CD4-positive, alpha-beta T cell treated with Interleukin-10 for 1 hour (primary cell): ENCODE measurements around the gene RYR3.
"Not testable (repeated sequence)": the region's sequence is repeated elsewhere in the genome, so short reads cannot be mapped to it uniquely, and the experiment has no call there.

Experiments used
- DNase-seq: peaks from one replicate; pipeline ENCODE4 v3.0.0-alpha.2; 2020

Gene RYR3

GRCh38 chr15:33526532-33526931 is 215.8 kb downstream of the RYR3 start:
- DNase-seq, result no peak

DNA sequence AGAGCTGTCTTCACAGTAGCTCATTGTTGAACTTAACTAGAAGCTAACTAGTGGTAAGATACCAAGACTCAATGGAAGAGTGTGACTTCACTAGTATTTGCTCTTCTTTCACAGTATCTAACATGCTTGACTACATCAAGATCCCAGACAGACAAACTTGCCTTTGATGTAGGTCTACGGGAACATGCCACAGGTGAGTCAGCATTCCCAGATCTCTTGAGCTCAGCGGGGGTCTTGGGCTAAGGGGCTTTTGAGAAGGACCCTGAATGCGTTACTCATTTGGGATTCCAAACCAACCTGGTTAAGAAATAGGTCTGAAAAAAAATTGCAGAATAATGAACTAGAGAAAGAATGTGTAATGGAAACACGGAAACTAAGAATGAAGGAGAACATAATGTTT is 222.4 kb downstream of the RYR3 start:
- DNase-seq, result no peak

GRCh38 chr15:33534642-33535041 is 223.9 kb downstream of the RYR3 start:
- no peak for DNase-seq

GRCh38 chr15:33535135-33535534 is 224.4 kb downstream of the RYR3 start:
- no peak for DNase-seq

GRCh38 chr15:33539825-33540573 is 229.2 kb downstream of the RYR3 start:
- no peak for DNase-seq

DNA sequence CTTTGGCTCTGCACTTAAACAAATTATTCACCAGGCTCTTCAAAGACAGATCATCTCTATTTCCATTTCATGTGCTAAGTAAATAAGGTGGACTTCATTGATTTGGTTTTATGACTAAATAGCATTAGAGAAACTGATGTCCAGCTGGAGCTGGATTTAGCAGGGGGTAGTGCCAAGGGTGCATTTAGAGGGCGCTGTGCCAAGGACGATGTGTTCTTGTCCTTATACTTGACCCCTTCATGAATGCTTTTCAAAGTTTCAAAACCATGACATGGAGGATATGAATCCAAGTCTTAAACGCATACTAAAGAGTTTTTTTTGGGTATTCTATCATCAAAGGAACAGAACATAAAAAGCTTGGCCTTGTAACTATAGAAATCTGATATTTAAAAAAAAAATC is 233.2 kb downstream of the RYR3 start:
- DNase-seq, result no peak

GRCh38 chr15:33545866-33546265 is 235.1 kb downstream of the RYR3 start:
- no peak for DNase-seq

DNA sequence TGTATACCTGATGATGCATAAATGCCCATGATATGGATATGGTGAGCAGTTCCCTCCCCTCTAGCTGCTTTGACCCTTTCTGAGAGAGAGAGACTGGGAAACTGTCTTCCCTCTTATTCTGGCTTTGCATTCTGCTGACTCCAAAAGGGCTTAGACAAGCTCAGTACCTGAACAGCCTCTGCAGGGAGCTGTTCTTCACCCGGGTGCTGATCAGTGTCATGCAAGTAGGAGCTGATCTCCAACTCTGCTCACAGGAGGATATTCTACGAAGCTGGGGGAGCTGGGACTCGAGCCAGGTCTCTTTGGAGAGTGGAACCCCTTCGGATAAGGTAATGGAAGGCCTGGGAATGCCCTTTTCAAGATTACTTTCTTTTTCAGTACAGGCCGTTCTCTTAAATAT is 237.1 kb downstream of the RYR3 start:
- DNase-seq, result peak; percentile 1

- DNase-seq, result no peak
These were observed 241.1 kb downstream of the RYR3 start for GRCh38 chr15:33551860-33552259.

DNA sequence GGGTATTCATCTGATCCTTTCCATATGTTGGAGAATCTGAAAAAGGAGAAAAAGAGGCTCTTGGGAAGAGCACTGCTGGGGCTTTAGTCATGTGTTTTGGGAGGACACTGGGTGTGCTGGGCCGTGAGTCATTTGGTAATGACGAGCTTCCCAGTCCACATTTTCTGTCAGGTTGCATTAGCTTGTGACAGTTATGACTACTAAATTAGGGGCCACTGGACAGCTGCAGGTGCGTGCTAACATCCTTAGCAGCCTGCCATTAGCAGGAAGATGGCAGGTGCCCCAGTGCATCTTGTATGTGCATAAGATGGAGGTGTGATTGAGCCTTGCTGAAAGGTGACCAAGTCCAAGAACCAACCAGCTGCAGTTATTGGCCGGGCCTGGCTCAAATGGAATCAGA is 242.4 kb downstream of the RYR3 start:
- DNase-seq, result no peak

DNA sequence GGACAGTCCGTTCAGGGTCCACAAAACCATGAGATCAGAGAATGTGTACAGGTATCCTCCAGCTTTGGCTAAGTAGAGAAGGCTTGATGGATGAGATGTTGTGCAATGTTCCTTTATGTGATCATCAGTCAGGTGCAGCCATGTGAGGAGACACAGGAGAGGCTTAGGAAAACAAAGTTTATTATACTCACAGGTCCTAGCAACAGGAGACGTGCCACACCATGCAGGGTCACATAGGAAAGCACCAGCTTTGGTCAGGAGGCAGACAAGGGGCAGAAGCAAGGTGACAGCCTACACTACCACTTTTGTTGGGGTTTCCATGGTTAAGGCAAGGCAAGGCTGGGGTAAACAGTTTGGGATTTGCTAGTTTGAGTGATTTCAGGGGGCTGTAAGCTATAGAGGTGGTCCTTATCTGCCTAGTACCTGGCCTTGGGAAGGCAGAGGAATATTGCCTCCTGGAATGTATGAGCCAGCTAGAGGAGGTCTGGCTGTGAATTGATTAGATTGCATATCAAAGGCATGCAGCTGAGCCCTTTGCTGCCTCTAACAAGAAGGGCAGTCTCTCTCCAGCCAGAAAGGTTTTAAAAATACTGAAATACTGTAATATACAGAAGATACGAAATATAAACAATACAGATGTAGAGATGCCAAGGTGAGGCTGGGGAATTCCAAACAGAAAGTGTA is 248.6 kb downstream of the RYR3 start:
- DNase-seq, result no peak

- no peak for DNase-seq
These were observed 250.6 kb downstream of the RYR3 start for GRCh38 chr15:33561407-33561806.

- DNase-seq, result no peak
These were observed 251.2 kb downstream of the RYR3 start for GRCh38 chr15:33561967-33562366.

DNA sequence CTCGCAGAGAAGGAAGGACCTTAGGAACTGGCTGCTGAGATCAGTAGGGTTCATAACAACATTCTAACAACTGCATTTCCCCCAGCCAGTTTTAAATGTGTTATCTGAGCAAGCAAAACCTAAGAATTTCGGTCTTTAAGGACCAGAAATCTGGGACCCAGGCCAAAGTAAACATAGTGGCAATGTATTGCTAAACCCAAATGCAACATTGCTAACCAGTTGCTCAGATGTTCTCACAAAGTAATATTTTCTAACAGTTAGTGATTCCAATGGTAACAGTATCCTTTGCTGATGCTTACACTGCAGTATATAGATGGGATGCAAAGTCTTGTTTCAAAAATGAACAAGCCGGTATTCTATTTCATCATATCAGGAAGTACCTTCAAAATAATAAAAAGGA is 254.3 kb downstream of the RYR3 start:
- no peak for DNase-seq

- no peak for DNase-seq
These were observed 256.9 kb downstream of the RYR3 start for GRCh38 chr15:33567652-33568051.

DNA sequence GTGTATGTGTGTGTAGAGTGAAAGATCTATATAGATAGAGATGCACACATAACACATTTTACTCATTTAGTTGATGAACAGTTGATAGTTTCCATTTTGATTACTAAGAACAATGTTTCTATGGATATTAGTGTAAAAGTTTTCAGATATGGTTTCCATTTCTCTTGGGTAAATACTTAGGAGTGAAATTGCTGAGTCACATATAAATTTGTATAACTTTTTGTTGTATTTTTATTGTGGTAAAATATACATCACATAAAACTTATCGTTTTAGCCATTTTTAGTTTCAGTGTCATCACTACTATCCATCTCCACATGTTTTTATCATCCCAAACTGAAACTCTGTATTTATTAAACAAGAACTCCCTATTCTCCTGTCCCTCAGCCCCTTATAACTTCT is 258.3 kb downstream of the RYR3 start:
- no peak for DNase-seq

GRCh38 chr15:33577911-33578310 is 267.1 kb downstream of the RYR3 start:
- not testable (repeated sequence) for DNase-seq

DNA sequence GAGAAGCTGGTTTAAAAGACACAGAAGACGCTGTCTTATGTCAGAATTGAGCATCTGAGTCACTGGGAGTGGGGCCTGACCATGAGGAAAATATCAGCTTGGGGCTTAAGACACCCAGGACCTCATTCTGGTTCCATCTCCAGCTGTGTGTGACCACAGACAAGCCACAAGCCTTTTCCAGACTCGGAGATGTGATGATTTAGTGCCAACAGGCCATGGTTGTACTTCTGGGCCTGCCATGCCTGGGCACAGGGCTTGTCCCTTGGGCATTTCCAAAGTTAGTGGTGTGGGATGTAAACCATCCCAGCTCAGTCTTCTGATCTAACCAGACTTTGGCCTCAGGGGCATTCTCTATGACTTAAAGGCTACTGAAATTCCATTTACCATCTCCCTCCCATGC is 269.8 kb downstream of the RYR3 start:
- DNase-seq, result no peak

DNA sequence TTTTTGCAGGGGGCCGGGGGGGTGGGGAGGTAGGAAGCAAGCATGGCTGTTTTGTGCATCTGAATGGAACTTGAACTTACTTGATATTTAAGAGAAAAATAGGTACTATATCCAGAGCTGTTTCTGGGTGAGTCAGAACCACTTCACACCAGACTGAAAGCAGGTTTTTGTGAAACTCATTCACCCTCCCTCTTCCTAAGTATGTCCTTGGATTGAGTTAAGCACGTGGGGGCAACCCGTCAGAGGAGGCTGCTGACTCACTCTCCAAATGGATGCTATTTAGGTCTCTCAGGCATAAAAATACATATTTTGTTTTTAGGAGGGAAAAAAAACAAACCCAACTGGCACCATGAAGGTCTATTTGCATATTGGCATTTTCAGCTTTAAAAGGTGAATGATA is 270.3 kb downstream of the RYR3 start:
- DNase-seq, result no peak

DNA sequence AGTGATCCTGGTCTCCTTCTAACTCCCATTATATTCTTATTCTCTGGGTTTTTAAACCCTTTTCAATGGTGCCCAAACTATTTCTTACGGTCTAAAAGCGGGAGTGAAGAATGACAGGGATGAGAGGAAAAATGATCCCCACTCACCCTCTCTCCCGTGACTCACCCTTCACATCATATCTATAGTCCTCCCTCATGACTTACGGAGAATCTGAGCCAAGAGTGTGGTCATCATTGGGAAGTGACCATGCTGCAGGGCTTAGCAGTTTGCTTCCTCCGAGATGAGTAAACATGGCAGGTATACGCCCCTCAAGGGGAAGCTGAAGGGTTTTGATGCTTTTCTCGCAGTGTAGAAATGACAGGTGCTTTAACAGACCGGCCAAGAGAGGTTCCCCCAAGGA is 274.0 kb downstream of the RYR3 start:
- DNase-seq, result no peak

DNA sequence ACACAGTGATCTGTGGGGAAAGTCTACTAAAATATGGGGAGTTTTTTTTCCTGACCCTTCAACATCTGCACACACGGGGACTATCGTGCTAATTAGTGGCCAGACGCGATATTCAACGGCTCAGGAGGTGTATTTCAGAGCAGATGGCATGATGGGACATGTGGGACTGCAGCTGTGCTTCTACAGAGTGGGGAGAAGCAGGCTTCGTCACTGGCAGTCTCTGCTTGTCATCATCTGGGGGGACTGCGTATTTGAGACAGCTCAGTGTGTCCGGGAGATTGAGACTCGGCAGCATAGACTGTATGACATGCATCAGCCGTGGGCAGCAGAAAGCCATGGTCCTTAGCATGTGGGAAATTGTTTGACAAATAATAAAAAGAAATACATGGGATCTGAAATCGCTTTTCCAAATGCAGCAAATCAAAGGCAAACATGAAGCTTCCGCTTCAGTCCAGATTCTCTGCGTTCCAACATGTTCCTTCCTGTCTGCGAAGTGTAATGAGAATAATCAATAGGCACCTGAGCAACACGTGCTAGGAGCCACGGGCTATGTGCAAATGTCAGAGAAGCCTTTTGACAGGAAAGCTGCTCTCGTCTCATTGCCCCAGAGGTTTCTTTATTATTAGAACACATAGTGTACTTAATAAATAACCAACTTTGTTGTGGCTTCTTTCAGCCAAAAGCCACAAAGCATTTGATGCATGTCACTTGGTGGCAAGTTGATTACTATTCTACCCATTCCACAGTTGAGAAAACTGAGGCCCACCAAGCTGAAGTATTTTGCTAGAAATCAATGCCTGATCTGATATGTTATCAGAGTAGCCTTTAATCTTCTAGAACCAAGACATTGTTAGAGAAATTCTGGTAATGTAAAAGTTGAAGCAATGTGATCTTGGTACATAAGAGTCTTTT is 276.3 kb downstream of the RYR3 start:
- no peak for DNase-seq

- no peak for DNase-seq
These were observed 277.0 kb downstream of the RYR3 start for GRCh38 chr15:33587773-33588172.

DNA sequence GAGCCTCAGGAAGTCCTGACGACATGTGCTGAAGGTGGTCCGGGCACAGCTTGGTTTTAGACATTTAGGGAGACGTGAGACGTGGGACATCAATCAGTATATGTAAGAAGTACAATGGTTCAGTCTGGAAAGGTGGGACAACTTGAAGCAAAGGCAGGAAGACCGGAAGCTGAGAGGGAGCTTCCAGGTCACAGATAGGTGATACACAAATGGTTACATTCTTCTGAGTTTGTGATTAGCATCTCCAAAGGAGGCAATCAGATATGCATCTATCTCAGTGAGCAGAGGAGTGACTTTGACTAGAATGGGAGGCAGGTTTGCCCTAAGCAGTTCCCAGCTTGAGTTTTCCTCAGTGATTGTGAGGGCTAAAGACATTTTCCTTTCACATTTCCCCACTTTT is 282.1 kb downstream of the RYR3 start:
- DNase-seq, result no peak

DNA sequence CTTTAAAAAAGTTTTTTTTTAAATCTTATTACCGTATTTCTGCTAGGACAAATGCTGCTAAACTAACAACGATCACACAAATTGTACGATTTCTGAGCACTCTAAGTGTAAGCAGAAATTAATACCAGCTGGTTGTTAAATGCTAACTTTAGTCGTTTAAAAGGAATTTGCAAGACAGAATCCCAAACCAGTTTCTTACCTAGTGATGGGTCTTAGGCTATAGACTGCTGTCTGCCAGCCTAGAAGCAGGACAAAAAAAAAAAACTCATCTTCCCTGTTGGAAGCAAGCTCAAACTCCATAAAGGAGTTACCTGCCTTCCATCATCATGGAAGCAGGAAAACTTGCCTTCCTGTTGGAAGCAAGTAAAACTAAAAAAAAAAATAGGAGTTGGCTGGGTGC is 287.6 kb downstream of the RYR3 start:
- not testable (repeated sequence) for DNase-seq
